GM18526 (cell line): ENCODE measurements around the gene ZNF200.
A peak's percentile ranks its signal among the peaks of the same experiment; 100 is the strongest.

Source experiments
- POLR2A ChIP-seq: IDR thresholded peaks from 3 replicates; pipeline ENCODE4 v1.6.1; 2011; ENCODE audit not compliant: insufficient read length; ENCODE audit errors: extremely low read depth

Gene ZNF200

GRCh38 chr16:3234857-3235561 is at the start of gene ZNF200:
TSS of gene ZNF200 (minus strand) at chr16:3235158. CDS start at chr16:3233755, 1,403 bp downstream.
- peak; percentile 92 for TF ChIP-seq POLR2A

- TF ChIP-seq POLR2A, result no peak
Observed at GRCh38 chr16:3283543-3284447, 48.8 kb upstream of the ZNF200 start.

GRCh38 chr16:3282730-3283542 is 48.0 kb upstream of the ZNF200 start, which contains the start of gene ZNF263:
TSS of gene ZNF263 (plus strand) at chr16:3283491. CDS start at chr16:3283819, 328 bp downstream.
- peak; percentile 64 for TF ChIP-seq POLR2A

GRCh38 chr16:3282103-3282729 is 47.3 kb upstream of the ZNF200 start:
- TF ChIP-seq POLR2A, result no peak

GRCh38 chr16:3281222-3281820 is 46.4 kb upstream of the ZNF200 start:
- no peak for TF ChIP-seq POLR2A

GRCh38 chr16:3276679-3277078 is 41.7 kb upstream of the ZNF200 start:
- no peak for TF ChIP-seq POLR2A

GRCh38 chr16:3274947-3275346 is 40.0 kb upstream of the ZNF200 start:
- TF ChIP-seq POLR2A, result no peak

GRCh38 chr16:3274490-3274889 is 39.5 kb upstream of the ZNF200 start:
- no peak for TF ChIP-seq POLR2A

- TF ChIP-seq POLR2A, result no peak
Observed at GRCh38 chr16:3268294-3268693, 33.3 kb upstream of the ZNF200 start.

- no peak for TF ChIP-seq POLR2A
Observed at GRCh38 chr16:3266873-3267537, 32.0 kb upstream of the ZNF200 start.

GRCh38 chr16:3264137-3265036 is 29.4 kb upstream of the ZNF200 start:
- peak; percentile 82 for TF ChIP-seq POLR2A

- TF ChIP-seq POLR2A, result no peak
Observed at GRCh38 chr16:3262517-3262916, 27.6 kb upstream of the ZNF200 start.

GRCh38 chr16:3259836-3260235 is 24.9 kb upstream of the ZNF200 start:
- TF ChIP-seq POLR2A, result no peak

GRCh38 chr16:3256866-3257465 is 22.0 kb upstream of the ZNF200 start:
- TF ChIP-seq POLR2A, result no peak
